Hepatocyte (in vitro differentiated cells): ENCODE measurements around the gene HLA-DQB1. TPM values are rescaled to one million over a fixed set of nuclear protein-coding genes. Genes with fewer than 3 reads are reported as not detected.
A peak's percentile ranks its signal among the peaks of the same experiment; 100 is the strongest.

Source experiments
- DNase-seq: peaks from one replicate; pipeline ENCODE4 v3.0.0-alpha.2; 2016; ENCODE audit warnings: low spot score
- H2AFZ ChIP-seq: fragments of 200-600 bp; sonication (generic); 2 replicates; pipeline ENCODE4 v1.6.0; 2016; ENCODE audit warnings: antibody characterized with exemption, mild to moderate bottlenecking
- H3K27ac ChIP-seq: fragments of 200-600 bp; sonication (generic); 2 replicates; pipeline ENCODE4 v1.5.1; 2016; ENCODE audit warnings: mild to moderate bottlenecking
- H3K27me3 ChIP-seq: fragments of 200-600 bp; sonication (generic); 2 replicates; pipeline ENCODE4 v1.6.1; 2016
- H3K36me3 ChIP-seq: fragments of 200-600 bp; sonication (generic); replicated peaks from 2 replicates; pipeline ENCODE4 v1.5.1; 2016; ENCODE audit warnings: low read depth; ENCODE audit not compliant: insufficient read depth
- H3K4me1 ChIP-seq: fragments of 200-600 bp; sonication (generic); 2 replicates; pipeline ENCODE4 v1.5.1; 2016; ENCODE audit warnings: mild to moderate bottlenecking, moderate library complexity; ENCODE audit not compliant: insufficient read depth
- H3K4me2 ChIP-seq: fragments of 200-600 bp; sonication (generic); 2 replicates; pipeline ENCODE4 v1.6.0; 2016
- H3K4me3 ChIP-seq: fragments of 200-600 bp; sonication (generic); 2 replicates; pipeline ENCODE4 v1.5.1; 2016; ENCODE audit warnings: mild to moderate bottlenecking
- H3K79me2 ChIP-seq: fragments of 200-600 bp; sonication (generic); 2 replicates; pipeline ENCODE4 v1.6.0; 2017; ENCODE audit warnings: mild to moderate bottlenecking
- H3K9me2 ChIP-seq: fragments of 200-600 bp; sonication (generic); replicated peaks from 2 replicates; pipeline ENCODE4 v1.6.0; 2017; ENCODE audit warnings: mild to moderate bottlenecking; ENCODE audit not compliant: insufficient read depth
- H3K9me3 ChIP-seq: fragments of 200-600 bp; sonication (generic); 2 replicates; pipeline ENCODE4 v1.5.1; 2016; ENCODE audit warnings: low read depth, mild to moderate bottlenecking
- H4K20me1 ChIP-seq: fragments of 200-600 bp; sonication (generic); 2 replicates; pipeline ENCODE4 v1.6.0; 2016; ENCODE audit warnings: mild to moderate bottlenecking; ENCODE audit not compliant: insufficient read depth, poor library complexity, severe bottlenecking
- CTCF ChIP-seq: fragments of 200-600 bp; sonication (generic); IDR thresholded peaks from 2 replicates; pipeline ENCODE4 v1.5.1; 2016; ENCODE audit warnings: antibody characterized with exemption, mild to moderate bottlenecking; ENCODE audit not compliant: poor library complexity
- EZH2 ChIP-seq: fragments of 200-600 bp; sonication (generic); IDR thresholded peaks from 2 replicates; pipeline ENCODE4 v1.6.1; 2016; ENCODE audit warnings: antibody characterized with exemption, mild to moderate bottlenecking, borderline replicate concordance
- EZH2phosphoT487 ChIP-seq: fragments of 200-600 bp; sonication (generic); IDR thresholded peaks from one replicate; pipeline ENCODE4 v1.6.1; 2018; ENCODE audit warnings: antibody characterized with exemption, mild to moderate bottlenecking, low read depth, moderate library complexity; ENCODE audit not compliant: unreplicated experiment, severe bottlenecking
- WGBS: methylation state at CpG from one replicate; pipeline ENCODE4 v1.1.6; 2016; ENCODE audit warnings: low lambda C conversion rate; ENCODE audit errors: missing lambda C conversion rate; 5-methylcytosine and 5-hydroxymethylcytosine counted together
- polyA plus RNA-seq: library from polyadenylated mRNA; unstranded; fragments of >200 nt; fragmentation: Nextera tagmentation; extraction: Ambion mirVana; gene quantifications from 2 replicates; pipeline ENCODE4 v1.2.1, GENCODE V29; 2016
- total RNA-seq: library from RNA; depleted of rRNA; stranded (reverse); fragments of >200 nt; gene quantifications from 2 replicates; pipeline ENCODE4 v1.2.3, GENCODE V29; 2014

HLA-DQB1 gene
- total and polyA plus RNA-seq, 2 experiments from 2014 or later: 12.0 to 15.2 TPM

GRCh38 chr6:32610682-32611296 is 55.7 kb downstream of the HLA-DQB1 start:
- Histone ChIP-seq H3K79me2 (no peaks in the 10 kb centered on the region), H4K20me1 (no peaks in the 10 kb centered on the region), H3K4me3 (no peak overlapping the region), H3K4me1 (no peaks in the 10 kb centered on the region), H3K27me3 (no peaks in the 10 kb centered on the region), H2AFZ (no peak overlapping the region), H3K27ac (no peak overlapping the region), H3K9me2 (no peaks in the 10 kb centered on the region), H3K36me3 (no peaks in the 10 kb centered on the region), H3K9me3 (no peaks in the 10 kb centered on the region), H3K4me2 (no peak overlapping the region)
- 92% methylated on average over 3 of the region's 3 CpGs for WGBS
- TF ChIP-seq EZH2: no peak
- TF ChIP-seq EZH2phosphoT487: no peak
- TF ChIP-seq CTCF: no peak
- DNase-seq: no peak

- Histone ChIP-seq H3K9me3 (no peaks in the 10 kb centered on the region), H3K27me3 (no peaks in the 10 kb centered on the region), H3K9me2 (no peaks in the 10 kb centered on the region), H3K36me3 (no peaks in the 10 kb centered on the region), H2AFZ (no peak overlapping the region), H3K4me2 (peak overlapping the region; percentile 39), H3K27ac (peak overlapping the region; percentile 41), H3K4me1 (no peaks in the 10 kb centered on the region), H4K20me1 (no peaks in the 10 kb centered on the region), H3K79me2 (no peaks in the 10 kb centered on the region), H3K4me3 (no peak overlapping the region)
- 23% methylated on average over 8 of the region's 8 CpGs for WGBS
- TF ChIP-seq EZH2phosphoT487 (no peak), EZH2 (no peak), CTCF (no peak)
- DNase-seq: peak; percentile 95
Measured at GRCh38 chr6:32609731-32610640, 56.5 kb downstream of the HLA-DQB1 start.

Other genes starting within 250 kb of the HLA-DQB1 start
- 1.3 and 3.7 TPM in 2 replicates for gene HLA-DRA, start 226.8 kb downstream of the HLA-DQB1 start, total RNA-seq
- gene HLA-DRA, start 226.8 kb downstream of the HLA-DQB1 start, polyA plus RNA-seq: 0.64 and 0.75 TPM in 2 replicates
- 9.7 and 11.9 TPM in 2 replicates for gene HLA-DRB5, start 136.4 kb downstream of the HLA-DQB1 start, total RNA-seq
- gene HLA-DRB5, start 136.4 kb downstream of the HLA-DQB1 start, polyA plus RNA-seq: 15.2 and 17.0 TPM in 2 replicates
- gene HLA-DRB1, start 76.8 kb downstream of the HLA-DQB1 start, total RNA-seq: 59.1 and 60.6 TPM in 2 replicates
- 72.9 and 77.2 TPM in 2 replicates for gene HLA-DRB1, start 76.8 kb downstream of the HLA-DQB1 start, polyA plus RNA-seq
- gene HLA-DQA1, start 29.3 kb downstream of the HLA-DQB1 start, total RNA-seq: not detected in 2 replicates
- gene HLA-DQA1, start 29.3 kb downstream of the HLA-DQB1 start, polyA plus RNA-seq: not detected in 2 replicates
- gene HLA-DQA2, start 74.7 kb upstream of the HLA-DQB1 start, total RNA-seq: not detected in 2 replicates
- gene HLA-DQA2, start 74.7 kb upstream of the HLA-DQB1 start, polyA plus RNA-seq: not detected in 2 replicates
- gene HLA-DQB2, start 96.9 kb upstream of the HLA-DQB1 start, total RNA-seq: not detected in 2 replicates
- gene HLA-DQB2, start 96.9 kb upstream of the HLA-DQB1 start, polyA plus RNA-seq: not detected in 2 replicates
- not detected in 2 replicates for gene HLA-DOB, start 150.3 kb upstream of the HLA-DQB1 start, total RNA-seq
- gene HLA-DOB, start 150.3 kb upstream of the HLA-DQB1 start, polyA plus RNA-seq: 0.94 TPM in 1 of 2 replicates, not detected in the other
- gene TAP2, start 172.1 kb upstream of the HLA-DQB1 start, total RNA-seq: 5.9 and 11.7 TPM in 2 replicates
- gene TAP2, start 172.1 kb upstream of the HLA-DQB1 start, polyA plus RNA-seq: 1.2 and 1.7 TPM in 2 replicates
- 19.1 and 25.7 TPM in 2 replicates for gene PSMB8, start 177.4 kb upstream of the HLA-DQB1 start, total RNA-seq
- 18.6 and 36.7 TPM in 2 replicates for gene PSMB8, start 177.4 kb upstream of the HLA-DQB1 start, polyA plus RNA-seq
- gene TAP1, start 187.0 kb upstream of the HLA-DQB1 start, total RNA-seq: 13.7 and 15.2 TPM in 2 replicates
- 11.0 and 14.1 TPM in 2 replicates for gene TAP1, start 187.0 kb upstream of the HLA-DQB1 start, polyA plus RNA-seq
- gene PSMB9, start 187.5 kb upstream of the HLA-DQB1 start, total RNA-seq: 1.3 TPM in 1 of 2 replicates, not detected in the other
- gene PSMB9, start 187.5 kb upstream of the HLA-DQB1 start, polyA plus RNA-seq: 3.1 and 3.3 TPM in 2 replicates